Right lobe of liver (tissue), 4 donors: ENCODE data around the gene CACNA1C.

Source experiments
- CTCF ChIP-seq, 4 donors: fragments of 200-600 bp in 3 of 4; fragments of 450-650 bp in 1 of 4; IDR thresholded peaks; one replicate each; pipeline versions ENCODE4 v1.5.1 to v1.8.0; 2016 to 2022; ENCODE audit warnings: antibody characterized with exemption in 4 of 4, mild to moderate bottlenecking in 2 of 4
- POLR2A ChIP-seq: fragments of 450-650 bp; IDR thresholded peaks from one replicate; pipeline ENCODE4 v1.6.1; 2017; ENCODE audit warnings: antibody characterized with exemption, mild to moderate bottlenecking
- donor health status: DM: no; HTN: no; CAD: no.
- donor health status: DM: no; HTN: no; CAD: no.
- donor health status: DM: no; HTN: yes; CAD: no.

GRCh38 chr12:2185751-2186341 is 133.1 kb downstream of the CACNA1C start:
- TF ChIP-seq CTCF (IDR thresholded peaks at IDR 0.05), result no peak
- no peak for TF ChIP-seq POLR2A
